Measurements from ENCODE around the gene GPR142. TPM values are rescaled to one million over a fixed set of nuclear protein-coding genes. Genes with fewer than 3 reads are reported as not detected.

Gene GPR142
- total and polyA plus RNA-seq, 2 donors, result 0.23 TPM; not detected in 1

Small RNA genes within 50 kb of the gene (small RNA-seq; reads per million reads assigned to genes)
- not detected for gene RNA5SP448

Other genes starting within 250 kb of the GPR142 start
- gene RPL38, start 163.8 kb upstream of the GPR142 start, total RNA-seq, result 1,536 TPM
- 1,535 TPM for gene RPL38, start 163.8 kb upstream of the GPR142 start, polyA plus RNA-seq
- 20.1 TPM for gene TTYH2, start 153.9 kb upstream of the GPR142 start, total RNA-seq
- 8.3 TPM for gene TTYH2, start 153.9 kb upstream of the GPR142 start, polyA plus RNA-seq
- not detected for gene DNAI2, start 93.3 kb upstream of the GPR142 start, total RNA-seq
- 0.05 TPM for gene DNAI2, start 93.3 kb upstream of the GPR142 start, polyA plus RNA-seq
- gene KIF19, start 41.3 kb upstream of the GPR142 start, total RNA-seq, result 0.32 TPM
- gene KIF19, start 41.3 kb upstream of the GPR142 start, polyA plus RNA-seq, result 1.4 TPM
- gene BTBD17, start 5.6 kb upstream of the GPR142 start, total RNA-seq, result not detected
- not detected for gene BTBD17, start 5.6 kb upstream of the GPR142 start, polyA plus RNA-seq
- 27.0 TPM for gene GPRC5C, start 64.6 kb downstream of the GPR142 start, total RNA-seq
- 40.6 TPM for gene GPRC5C, start 64.6 kb downstream of the GPR142 start, polyA plus RNA-seq
- gene CD300A, start 99.1 kb downstream of the GPR142 start, total RNA-seq, result 2.7 TPM
- gene CD300A, start 99.1 kb downstream of the GPR142 start, polyA plus RNA-seq, result 5.2 TPM
- gene CD300LB, start 164.0 kb downstream of the GPR142 start, total RNA-seq, result not detected
- 0.46 TPM for gene CD300LB, start 164.0 kb downstream of the GPR142 start, polyA plus RNA-seq
- gene CD300C, start 178.6 kb downstream of the GPR142 start, total RNA-seq, result 0.69 TPM
- 2.3 TPM for gene CD300C, start 178.6 kb downstream of the GPR142 start, polyA plus RNA-seq
- not detected for gene CD300H, start 200.0 kb downstream of the GPR142 start, total RNA-seq
- gene CD300H, start 200.0 kb downstream of the GPR142 start, polyA plus RNA-seq, result 0.18 TPM
- gene CD300LD, start 224.8 kb downstream of the GPR142 start, total RNA-seq, result not detected
- not detected for gene CD300LD, start 224.8 kb downstream of the GPR142 start, polyA plus RNA-seq